NK-92 (cell line): ENCODE data around the gene ARL8A.
"Not testable (repeated sequence)": the region's sequence is repeated elsewhere in the genome, so short reads cannot be mapped to it uniquely, and the experiment has no call there.

ENCODE experiments used
- DNase-seq: peaks from one replicate; lab custom pipeline; 2025; ENCODE audit not compliant: unreplicated experiment; lab: John Stamatoyannopoulos, UW

The ARL8A gene

GRCh38 chr1:202143011-202143767, 1.3 kb downstream of the ARL8A start:
- DNase-seq: no peak

- DNase-seq: not testable (repeated sequence)
Measured at GRCh38 chr1:202141468-202141867, 3.1 kb downstream of the ARL8A start.

- DNase-seq: no peak
Measured at GRCh38 chr1:202140833-202141232, 3.7 kb downstream of the ARL8A start.

- DNase-seq: no peak
Measured at GRCh38 chr1:202135221-202135721, 9.3 kb downstream of the ARL8A start.

- DNase-seq: no peak
Measured at GRCh38 chr1:202134645-202135172, 9.8 kb downstream of the ARL8A start.

GRCh38 chr1:202133989-202134388, 10.5 kb downstream of the ARL8A start:
- DNase-seq: no peak

GRCh38 chr1:202133496-202133895, 11.0 kb downstream of the ARL8A start:
- no peak for DNase-seq

- no peak for DNase-seq
Measured at GRCh38 chr1:202133001-202133400, 11.5 kb downstream of the ARL8A start.

GRCh38 chr1:202131956-202132821, 12.3 kb downstream of the ARL8A start:
- DNase-seq: no peak

- no peak for DNase-seq
Measured at GRCh38 chr1:202130816-202131522, 13.6 kb downstream of the ARL8A start.

GRCh38 chr1:202130297-202130721, 14.2 kb downstream of the ARL8A start:
- no peak for DNase-seq

GRCh38 chr1:202129453-202130296, 14.9 kb downstream of the ARL8A start:
- no peak for DNase-seq

GRCh38 chr1:202127836-202128622, 16.5 kb downstream of the ARL8A start:
- DNase-seq: no peak

- DNase-seq: no peak
Measured at GRCh38 chr1:202127061-202127460, 17.5 kb downstream of the ARL8A start.

- no peak for DNase-seq
Measured at GRCh38 chr1:202126426-202126825, 18.1 kb downstream of the ARL8A start.

GRCh38 chr1:202125611-202126010, 18.9 kb downstream of the ARL8A start:
- no peak for DNase-seq

- no peak for DNase-seq
Measured at GRCh38 chr1:202124142-202124541, 20.4 kb downstream of the ARL8A start.

GRCh38 chr1:202123336-202123813, 21.2 kb downstream of the ARL8A start:
- no peak for DNase-seq

- no peak for DNase-seq
Measured at GRCh38 chr1:202122639-202123335, 21.8 kb downstream of the ARL8A start, which contains the start of gene GPR37L1. Gene GPR37L1 (plus strand): TSS chr1:202122917. CDS start chr1:202122964, 47 bp downstream.
